Thyroid gland (tissue), 4 donors: Measurements from ENCODE around the gene TXLNG. TPM values are rescaled to one million over a fixed set of nuclear protein-coding genes. Genes with fewer than 3 reads are reported as not detected.

ENCODE experiments used
- DNase-seq, 2 donors: peaks; one replicate each; pipeline ENCODE4 v3.0.0-alpha.2; 2019
- H3K27ac ChIP-seq, 3 donors: fragments of 200-600 bp; sonication (generic); 1 replicate in 2 of 3; 2 replicates in 1 of 3; pipeline ENCODE4 v1.5.1; 2016 to 2019; ENCODE audit warnings: mild to moderate bottlenecking in 1 of 3, moderate library complexity in 1 of 3
- H3K27me3 ChIP-seq: fragments of 200-600 bp; sonication (generic); one replicate; pipeline ENCODE4 v1.5.1; 2019
- H3K36me3 ChIP-seq, 2 donors: fragments of 200-600 bp; sonication (generic); one replicate each; pipeline ENCODE4 v1.5.1; 2016 to 2019
- H3K4me1 ChIP-seq, 2 donors: fragments of 200-600 bp; sonication (generic); one replicate each; pipeline ENCODE4 v1.5.1; 2017 to 2019
- H3K4me3 ChIP-seq, 3 donors: fragments of 200-600 bp; sonication (generic); replicated peaks in 1 of 3; 1 replicate in 2 of 3; 2 replicates in 1 of 3; pipeline ENCODE4 v1.5.1; 2016; ENCODE audit warnings: mild to moderate bottlenecking in 1 of 3
- H3K9me3 ChIP-seq: fragments of 200-600 bp; sonication (generic); one replicate; pipeline ENCODE4 v1.5.1; 2017
- CTCF ChIP-seq, 6 experiments: fragments of 200-600 bp in 3 of 6; fragments of 450-650 bp in 3 of 6; sonication (generic) in 3 of 6; IDR thresholded peaks; one replicate each; pipeline ENCODE4 v1.5.1; 2016 to 2019; ENCODE audit warnings: antibody characterized with exemption in 6 of 6, mild to moderate bottlenecking in 2 of 6, inconsistent platforms in 1 of 6, moderate library complexity in 1 of 6
- POLR2A ChIP-seq, 2 donors: fragments of 450-650 bp; IDR thresholded peaks; one replicate each; pipeline ENCODE4 v1.6.1; 2017; ENCODE audit warnings: antibody characterized with exemption in 2 of 2, mild to moderate bottlenecking in 2 of 2, moderate library complexity in 1 of 2
- WGBS, 2 donors: methylation state at CpG; one replicate each; pipeline ENCODE4 v1.1.5; 2017; 5-methylcytosine and 5-hydroxymethylcytosine counted together
- intact Hi-C: fragments of 100-400 bp; cut with DNase I; formaldehyde crosslinking; loops from one replicate; pipeline ENCODE4 v1.15.1; 2023
- total RNA-seq, 4 donors: library from RNA; depleted of rRNA; stranded (reverse); fragments of >200 nt; gene quantifications; one replicate each; pipeline ENCODE4 v1.2.3, GENCODE V29; 2016

The TXLNG gene
- total RNA-seq, 4 donors from 2014 or later: 14.7 to 17.9 (median 16.3) TPM

DNA sequence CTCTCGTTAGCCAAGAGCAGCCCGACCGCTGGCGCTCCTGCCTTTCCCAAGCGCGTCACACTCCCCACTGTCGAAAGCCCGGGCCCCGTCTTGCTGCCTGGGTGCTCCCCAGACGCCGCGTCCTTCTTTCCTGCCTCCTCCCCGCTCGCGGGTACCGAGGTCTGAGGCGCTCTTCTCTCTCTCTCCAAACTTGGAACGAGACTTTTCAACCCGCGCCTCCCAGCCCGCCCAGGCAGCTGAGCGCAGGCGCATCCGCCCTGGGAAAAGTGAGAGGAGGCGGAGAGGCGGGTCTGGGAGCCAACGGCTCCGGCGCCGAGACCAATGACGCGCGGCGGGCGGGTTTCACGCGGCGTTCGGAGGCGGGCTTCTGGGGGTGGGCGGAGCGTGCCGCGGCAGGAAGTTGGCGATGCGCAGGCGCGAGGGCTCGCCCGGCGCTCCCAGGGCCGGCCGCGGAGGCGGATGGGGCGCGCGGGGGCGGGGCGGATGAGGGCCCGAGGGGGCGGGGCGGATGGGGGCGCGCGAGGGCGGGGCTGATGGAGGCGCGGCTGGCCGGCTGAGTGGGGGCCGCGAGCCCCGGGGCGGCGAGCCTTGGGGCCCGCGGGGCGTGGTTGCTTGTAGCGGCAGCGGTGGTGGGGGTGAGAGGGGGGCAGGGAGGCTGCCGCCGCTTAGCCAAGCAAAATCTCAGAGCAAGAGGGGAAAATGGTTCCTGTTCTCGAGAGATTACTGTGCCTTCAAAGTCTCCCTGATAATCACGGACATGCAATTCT, 84.0 kb downstream of the TXLNG start, which contains the start of gene RBBP7:
Gene RBBP7, minus strand, starts transcription at position 268 of the 767 bp plus-strand sequence. CDS start 309 bp downstream, outside the sequence.
- peaks cover 0 to 25% of the 10 kb centered on the region in 2 donors for H3K4me1 ChIP-seq
- H3K4me3 ChIP-seq: peak within 1 kb of the TSS; percentile 11 to 57 (median 20)
- intact Hi-C loops: no loop called here
- DNase-seq: peak; percentile 88 to 89
- TF ChIP-seq CTCF (IDR thresholded peaks at IDR 0.05) (no peak), POLR2A (IDR thresholded peaks at IDR 0.05) (peak; percentile 73 to 80)
- H3K36me3 ChIP-seq: no peaks in the 10 kb centered on the region
- H3K27ac ChIP-seq: peak within 1 kb of the TSS; percentile 79 to 93 (median 81)
- H3K9me3 ChIP-seq: no peaks in the 10 kb centered on the region
- no peaks in the 10 kb centered on the region for H3K27me3 ChIP-seq
- WGBS, 2 donors: no CpG with 5 or more reads among the region's 84 CpGs

DNA sequence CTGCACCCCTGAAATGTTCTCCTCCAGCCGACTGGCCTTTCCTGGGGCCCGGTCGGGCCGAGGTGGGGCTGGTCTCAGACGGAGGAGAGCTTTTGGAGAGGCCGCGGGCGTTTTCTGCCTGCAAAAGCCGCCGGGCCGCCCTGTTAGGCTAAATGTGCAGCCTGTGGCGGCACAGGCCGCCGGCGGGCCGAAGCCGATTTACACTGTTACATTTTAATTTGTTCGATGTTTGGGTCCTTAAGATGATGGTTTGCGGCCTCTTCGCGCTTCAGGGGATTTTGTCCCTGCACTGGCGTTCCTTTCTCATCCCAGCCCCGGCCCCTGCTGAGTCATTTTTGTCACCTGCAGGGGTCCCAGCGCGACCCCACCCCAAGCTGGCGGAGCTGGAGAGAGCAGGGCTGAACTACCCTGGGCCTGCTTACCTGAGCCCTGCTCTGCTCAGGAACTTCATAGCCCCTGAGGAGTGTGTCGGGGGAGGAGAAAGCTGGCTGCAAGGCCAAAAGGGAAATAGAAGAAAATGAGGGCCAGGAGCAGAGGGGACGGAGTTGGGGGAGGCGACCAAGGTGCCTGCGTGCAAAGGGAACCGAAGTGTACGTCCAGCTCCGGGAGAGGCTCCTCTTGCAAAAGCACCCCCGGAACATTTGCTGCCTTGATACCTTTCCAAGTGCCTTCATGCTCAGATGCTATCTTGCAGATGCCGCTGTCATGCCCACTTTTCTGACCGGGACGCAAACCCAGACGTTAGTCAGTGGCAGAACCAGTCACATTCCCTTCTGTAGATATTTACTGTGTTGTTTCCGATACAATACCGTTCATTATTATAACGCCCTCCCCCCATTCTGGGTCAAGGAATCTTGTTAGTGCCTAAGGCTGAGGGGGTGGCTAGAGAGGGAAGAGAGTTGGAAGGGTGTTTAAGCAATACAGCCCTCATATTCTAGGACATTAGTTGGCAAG, 84.9 kb downstream of the TXLNG start:
- DNase-seq: peak; percentile 22 to 42
- TF ChIP-seq POLR2A (IDR thresholded peaks at IDR 0.05) (no peak), CTCF (IDR thresholded peaks at IDR 0.05) (no peak)
- WGBS, 2 donors: 7 to 13% methylated on average over 13 to 16 of the region's 41 CpGs

DNA sequence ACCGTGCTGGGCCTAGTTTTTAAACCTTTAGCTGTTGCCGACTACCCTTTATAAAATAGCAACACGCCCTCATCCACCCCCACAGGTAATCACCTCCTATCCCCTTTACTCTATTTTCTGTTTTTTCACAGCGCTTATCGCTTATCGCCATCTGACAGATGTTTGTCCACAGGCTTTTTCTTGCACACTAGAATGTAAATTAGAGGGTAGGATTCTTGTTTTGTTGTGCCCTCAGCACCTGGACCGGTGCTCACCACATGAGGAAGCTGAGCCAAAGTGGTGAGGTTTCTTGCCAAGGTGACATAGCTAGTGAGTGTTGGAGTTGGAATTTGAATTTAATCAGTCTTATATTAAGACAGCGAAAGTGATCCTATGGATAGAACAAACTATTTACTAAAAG, 86.8 kb downstream of the TXLNG start:
- 84 to 94% methylated on average over 8 of the region's 8 CpGs for WGBS, 2 donors

More for the DNA sequence above, 84.9 kb downstream of the TXLNG start:
- H3K27me3 ChIP-seq: no peaks in the 10 kb centered on the region
- H3K27ac ChIP-seq: peak overlapping the region; percentile 79 to 93 (median 81)
- peaks cover 0 to 25% of the 10 kb centered on the region in 2 donors for H3K4me1 ChIP-seq
- H3K36me3 ChIP-seq: no peaks in the 10 kb centered on the region
- no peaks in the 10 kb centered on the region for H3K9me3 ChIP-seq
- intact Hi-C loops: no loop called here
- peak overlapping the region in 2 of 3 donors; percentile 11 to 40 for H3K4me3 ChIP-seq

GRCh38 chrX:16874458-16875095, 88.3 kb downstream of the TXLNG start:
- TF ChIP-seq POLR2A (IDR thresholded peaks at IDR 0.05) (no peak), CTCF (IDR thresholded peaks at IDR 0.05) (no peak)
- Histone ChIP-seq H3K4me1 (peaks cover 0 to 11% of the 10 kb centered on the region in 2 donors), H3K27ac (no peak overlapping the region), H3K9me3 (no peaks in the 10 kb centered on the region), H3K4me3 (no peak overlapping the region), H3K27me3 (no peaks in the 10 kb centered on the region), H3K36me3 (no peaks in the 10 kb centered on the region)
- WGBS, 2 donors: 91 to 94% methylated on average over 5 of the region's 5 CpGs
- intact Hi-C loops: no loop called here
- DNase-seq: no peak

More for the DNA sequence above, 86.8 kb downstream of the TXLNG start:
- Histone ChIP-seq H3K27me3 (no peaks in the 10 kb centered on the region), H3K36me3 (no peaks in the 10 kb centered on the region), H3K4me3 (no peak overlapping the region), H3K27ac (no peak overlapping the region), H3K4me1 (peaks cover 0 to 23% of the 10 kb centered on the region in 2 donors), H3K9me3 (no peaks in the 10 kb centered on the region)
- DNase-seq: no peak
- no peak for TF ChIP-seq CTCF (IDR thresholded peaks at IDR 0.05)
- no peak for TF ChIP-seq POLR2A (IDR thresholded peaks at IDR 0.05)
- intact Hi-C loops: no loop called here
